Psoas muscle (tissue), 8 donors: Measurements from ENCODE around the gene TXNDC15. TPM values are rescaled to one million over a fixed set of nuclear protein-coding genes. Genes with fewer than 3 reads are reported as not detected.

Experiments
- ATAC-seq, 4 donors: fragments of 200-7000 bp; cut with Tn5 transposase; one replicate each; pipeline ENCODE4 v1.9.1; 2020; ENCODE audit warnings: moderate library complexity in 3 of 4, mild to moderate bottlenecking in 2 of 4
- DNase-seq, 2 donors: peaks; one replicate each; pipeline ENCODE4 v3.0.0-alpha.2; 2020
- H3K27ac ChIP-seq: fragments of 200-600 bp; one replicate; pipeline ENCODE4 v1.8.0; 2022
- H3K27me3 ChIP-seq, 3 donors: fragments of 200-600 bp in 1 of 3; one replicate each; pipeline versions ENCODE4 v1.6.1 to v1.8.0; 2013 to 2022; ENCODE audit warnings: low read length in 2 of 3, mild to moderate bottlenecking in 2 of 3, moderate library complexity in 1 of 3; ENCODE audit not compliant: insufficient read depth in 3 of 3
- H3K36me3 ChIP-seq, 2 donors: fragments of 200-600 bp in 1 of 2; one replicate each; pipeline versions ENCODE4 v1.6.1 to v1.8.0; 2013 to 2022; ENCODE audit warnings: low read depth in 1 of 2, mild to moderate bottlenecking in 1 of 2, moderate library complexity in 1 of 2; ENCODE audit not compliant: insufficient read depth in 1 of 2
- H3K4me1 ChIP-seq: fragments of 200-600 bp; one replicate; pipeline ENCODE4 v1.8.0; 2022
- H3K4me3 ChIP-seq: fragments of 200-600 bp; one replicate; pipeline ENCODE4 v1.8.0; 2022; ENCODE audit warnings: mild to moderate bottlenecking
- H3K9me3 ChIP-seq: fragments of 200-600 bp; one replicate; pipeline ENCODE4 v1.8.0; 2022
- CTCF ChIP-seq: fragments of 200-600 bp; IDR thresholded peaks from one replicate; pipeline ENCODE4 v1.8.0; 2022; ENCODE audit warnings: antibody characterized with exemption
- WGBS, 3 donors: extraction: QIAGEN DNeasy Blood & Tissue Kit; methylation state at CpG; one replicate each; pipeline versions ENCODE4 v1.1.6 to v1.1.7; 2013; 5-methylcytosine and 5-hydroxymethylcytosine counted together
- intact Hi-C, 2 donors: fragments of 100-400 bp; cut with DNase I; formaldehyde crosslinking; loops; one replicate each; pipeline versions ENCODE4 v1.11.0 to v1.14.2; 2022
- polyA plus RNA-seq, 3 donors: library from polyadenylated mRNA; stranded (reverse); fragments of 200-250 nt; gene quantifications; one replicate each; pipeline ENCODE4 v1.2.3, GENCODE V29; 2013
- total RNA-seq, 4 donors: library from RNA; stranded (reverse); fragmentation: NEBNext Ultra II Directional in 2 of 4; extraction: Animal tissue kit (Norgen Biotek cat#: 25700) in 2 of 4; gene quantifications; one replicate each; pipeline versions ENCODE4 v1.2.1 to v1.2.4, GENCODE V29; 2021 to 2023
- donor health status: healthy with polysubstance abuse.
- donor health status: DM: no; HTN: no; CAD: no; lungs with moderate emphysema.
- donor health status: Bipolar disorder and iron deficiency.
- donor health status: healthy.
- donor health status: DM: yes; HTN: yes; CAD: no.
- donor health status: DM: no; HTN: no; CAD: no.
- donor health status: DM: no; HTN: no; CAD: no.
- donor health status: DM: yes; HTN: yes; CAD: no.

Gene TXNDC15
- total and polyA plus RNA-seq, 7 donors, result 21.1 to 34.0 (median 28.6) TPM

DNA sequence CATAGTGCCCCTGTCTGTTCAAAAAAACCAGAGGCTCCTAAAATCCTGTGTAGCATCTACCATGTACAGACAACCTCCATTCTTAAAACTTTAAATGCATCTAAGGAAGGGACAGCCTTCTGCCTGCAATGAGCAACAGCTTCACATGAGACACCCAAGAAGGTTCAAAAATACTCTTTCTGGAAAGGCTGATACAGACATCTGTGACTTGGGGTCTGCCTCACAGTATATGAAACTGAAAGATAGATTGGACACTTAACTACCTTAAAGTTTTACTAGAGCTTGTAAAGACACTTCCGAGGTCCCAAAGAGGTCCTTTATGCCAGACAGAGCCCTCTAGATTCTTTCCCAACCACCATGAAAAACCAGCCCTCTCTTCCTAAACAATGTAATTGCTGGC is 65.3 kb downstream of the TXNDC15 start:
- TF ChIP-seq CTCF, result no peak
- H3K9me3 ChIP-seq, result no peaks in the 10 kb centered on the region
- peaks cover 9% of the 10 kb centered on the region for H3K4me1 ChIP-seq
- 88 to 96% (median 91%) methylated on average over 1 of the region's 1 CpG for WGBS, 3 donors
- no peak overlapping the region for H3K4me3 ChIP-seq
- ATAC-seq (no peak), DNase-seq (no peak)
- intact Hi-C loops, result no loop called here
- peaks cover 0 to 29% of the 10 kb centered on the region in 2 donors for H3K36me3 ChIP-seq
- no peaks in the 10 kb centered on the region for H3K27me3 ChIP-seq
- H3K27ac ChIP-seq, result no peak overlapping the region

DNA sequence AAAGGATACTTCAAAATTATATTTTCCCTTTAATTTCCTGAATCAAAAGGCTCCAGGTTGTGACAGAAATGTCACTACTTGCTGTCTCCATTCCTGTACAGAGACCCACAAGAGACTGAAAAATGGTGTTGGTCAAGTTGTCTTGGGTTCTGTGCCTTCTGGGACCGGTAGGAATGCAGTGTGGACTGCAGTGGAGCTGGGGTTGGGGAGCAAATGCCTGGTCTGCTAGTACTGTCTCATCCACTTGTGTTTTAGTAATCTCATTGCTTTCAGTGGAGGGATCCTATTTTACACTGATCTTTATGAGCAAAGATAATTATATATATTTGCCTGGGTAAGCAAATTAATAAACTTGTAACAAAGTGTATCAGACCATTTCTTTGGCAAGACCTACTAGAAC is 69.4 kb downstream of the TXNDC15 start:
- Histone ChIP-seq H3K4me1 (peaks cover 9% of the 10 kb centered on the region), H3K27ac (no peak overlapping the region), H3K4me3 (no peak overlapping the region), H3K9me3 (no peaks in the 10 kb centered on the region), H3K36me3 (peaks cover 0 to 3% of the 10 kb centered on the region in 2 donors), H3K27me3 (no peaks in the 10 kb centered on the region)
- DNase-seq (no peak), ATAC-seq (no peak)
- 40 to 53% (median 47%) methylated on average over 1 of the region's 1 CpG for WGBS, 3 donors
- no peak for TF ChIP-seq CTCF
- intact Hi-C loops, result loop anchor here in 1 of 2 donors (10.0 kb wide), 1 partner anchor 251 kb away; no protein-coding TSS in a partner anchor

DNA sequence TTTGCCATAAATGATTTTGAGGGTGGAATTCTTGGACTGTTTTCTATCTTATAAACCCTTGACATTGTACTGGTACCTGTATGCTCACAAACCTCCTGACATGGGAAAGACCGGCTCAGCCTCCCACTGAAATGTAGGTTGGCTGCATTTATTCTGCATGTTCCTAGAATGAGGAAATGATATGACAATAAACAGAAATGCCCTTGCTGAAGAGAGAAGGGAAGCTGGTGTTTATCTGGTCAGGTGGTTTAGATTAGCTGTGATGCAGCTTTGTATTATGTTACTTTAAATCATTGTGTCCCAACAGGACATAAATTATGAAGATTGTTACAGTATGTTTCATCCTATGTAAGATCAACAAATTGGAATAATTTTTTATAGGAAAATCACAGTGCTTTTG is 70.5 kb downstream of the TXNDC15 start:
- Histone ChIP-seq H3K27ac (peak overlapping the region; percentile 10), H3K4me1 (peaks cover 20% of the 10 kb centered on the region), H3K4me3 (no peak overlapping the region), H3K9me3 (no peaks in the 10 kb centered on the region), H3K27me3 (no peaks in the 10 kb centered on the region), H3K36me3 (peaks cover 0 to 3% of the 10 kb centered on the region in 2 donors)
- intact Hi-C loops, result loop anchor here in 1 of 2 donors (10.0 kb wide), 1 partner anchor 250 kb away; no protein-coding TSS in a partner anchor
- TF ChIP-seq CTCF, result no peak
- ATAC-seq (no peak), DNase-seq (no peak)
- WGBS, 3 donors, result 32 to 37% (median 36%) methylated on average over 1 of the region's 1 CpG

- no peak overlapping the region for H3K27ac ChIP-seq
- H3K36me3 ChIP-seq, result peaks cover 0 to 3% of the 10 kb centered on the region in 2 donors
- intact Hi-C loops, result loop anchor here in 1 of 2 donors (10.0 kb wide), 1 partner anchor 250 kb away; no protein-coding TSS in a partner anchor
- no peak for TF ChIP-seq CTCF
- no peaks in the 10 kb centered on the region for H3K27me3 ChIP-seq
- WGBS, 3 donors, result 67 to 82% (median 71%) methylated on average over 2 of the region's 2 CpGs
- ATAC-seq (peak in 3 of 4 donors; percentile 32 to 46 (median 39)), DNase-seq (no peak)
- H3K4me1 ChIP-seq, result peaks cover 24% of the 10 kb centered on the region
- no peak overlapping the region for H3K4me3 ChIP-seq
- no peaks in the 10 kb centered on the region for H3K9me3 ChIP-seq
Observed at GRCh38 chr5:134945041-134945440, 70.9 kb downstream of the TXNDC15 start.

DNA sequence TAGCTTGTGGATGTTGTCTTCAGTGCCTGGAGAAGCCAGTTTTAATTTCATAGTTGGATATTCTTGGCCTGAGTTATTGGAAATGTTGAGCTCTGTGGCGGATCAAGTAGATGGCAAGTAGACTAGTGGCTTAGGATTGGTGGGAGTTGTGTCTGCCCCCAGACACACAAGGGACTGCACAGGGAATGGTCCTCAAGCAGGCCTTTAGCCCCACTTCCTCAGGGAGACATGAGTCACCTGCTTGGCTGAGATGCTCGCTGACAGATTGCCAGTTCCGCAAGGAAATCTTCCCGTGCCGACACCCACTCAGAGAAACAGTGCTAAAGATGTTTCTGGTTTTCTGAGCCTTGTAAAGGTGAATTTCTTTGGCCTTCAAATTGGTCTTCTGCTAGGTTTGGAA is 74.7 kb downstream of the TXNDC15 start:
- peak; percentile 84 to 94 (median 87) for ATAC-seq
- peak; percentile 43 to 81 for DNase-seq

More for the DNA sequence above, 74.7 kb downstream of the TXNDC15 start:
- Histone ChIP-seq H3K4me3 (no peak overlapping the region), H3K9me3 (peaks cover under 1% of the 10 kb centered on the region), H3K4me1 (peaks cover 25% of the 10 kb centered on the region), H3K36me3 (no peaks in the 10 kb centered on the region), H3K27ac (peak overlapping the region; percentile 79), H3K27me3 (no peaks in the 10 kb centered on the region)
- WGBS, 3 donors, result 5 to 21% (median 15%) methylated on average over 5 of the region's 5 CpGs
- TF ChIP-seq CTCF, result no peak
- intact Hi-C loops, result loop anchor here in 1 of 2 donors (10.0 kb wide), 1 partner anchor 246 kb away; no protein-coding TSS in a partner anchor
